OCI-LY7 (cell line): ENCODE results near the gene ZNF423.

Experiments
- CTCF ChIP-seq: fragments of 200-600 bp; sonication (generic); conservative IDR thresholded peaks from 2 replicates; pipeline ENCODE4 v1.5.1; 2014; ENCODE audit warnings: mild to moderate bottlenecking, antibody characterized with exemption, low read length, moderate library complexity, mixed read lengths
- EZH2phosphoT487 ChIP-seq: fragments of 200-600 bp; sonication (generic); IDR thresholded peaks from 2 replicates; pipeline ENCODE4 v1.6.1; 2018; ENCODE audit warnings: low read depth, borderline replicate concordance, mild to moderate bottlenecking, mixed run types, antibody characterized with exemption, low read length, moderate library complexity, mixed read lengths

DNA sequence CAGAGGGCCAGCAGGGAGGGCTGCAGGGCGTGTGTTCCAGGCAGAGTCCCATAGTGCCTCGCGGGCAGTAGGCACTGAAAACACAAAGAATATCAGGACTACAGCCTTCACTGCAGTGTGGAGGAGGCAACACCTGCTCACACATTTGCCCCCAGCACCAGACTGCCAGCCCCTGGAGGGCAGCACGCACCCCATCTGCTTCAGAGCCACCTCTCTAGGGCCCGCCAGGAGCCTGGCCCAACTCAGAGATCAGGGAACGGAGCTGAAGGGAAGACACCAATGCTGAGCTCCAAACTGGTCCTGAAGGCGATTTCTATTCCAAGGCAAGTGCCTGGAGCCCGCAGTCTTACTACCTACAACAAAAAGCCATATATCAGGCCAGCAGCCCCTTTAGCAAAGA lies 130.3 kb downstream of the ZNF423 start:
- no peak for TF ChIP-seq CTCF
- TF ChIP-seq EZH2phosphoT487: no peak
